ENCODE measurements around the gene MED16.

DNA sequence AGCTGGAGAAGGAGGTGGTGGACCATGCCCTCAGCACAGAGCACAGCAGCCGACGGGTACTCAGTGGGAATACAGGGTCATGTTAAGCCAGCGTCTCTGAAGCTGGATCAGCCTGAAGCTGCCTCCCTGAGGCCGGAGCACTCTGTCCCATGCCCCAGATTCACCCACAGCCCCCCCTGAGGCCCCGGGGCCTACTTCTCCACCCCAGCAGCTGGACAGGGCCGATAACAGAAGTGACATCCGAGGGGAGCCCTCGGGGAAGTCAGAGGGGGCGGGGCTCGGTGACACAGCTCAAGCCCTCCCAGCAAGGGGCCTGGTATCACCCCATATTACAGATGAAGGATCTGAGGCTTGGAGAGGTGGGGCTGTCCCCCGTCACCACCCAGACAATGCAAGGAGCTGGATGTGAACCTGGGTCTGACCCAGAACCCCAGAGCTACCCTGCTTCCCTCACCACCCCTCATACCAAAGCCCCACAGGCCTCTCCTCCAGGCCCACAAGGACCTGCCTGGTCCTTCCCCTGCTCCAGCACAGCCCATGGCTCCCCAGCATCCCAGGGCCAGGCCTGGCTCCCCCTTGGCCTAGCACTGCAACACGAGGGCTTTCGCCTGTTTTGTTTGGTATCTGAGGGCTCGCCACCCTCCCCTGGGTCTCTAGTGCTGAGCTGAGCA lies 14.3 kb upstream of the MED16 start:
- TF ChIP-seq, protein P1, sequence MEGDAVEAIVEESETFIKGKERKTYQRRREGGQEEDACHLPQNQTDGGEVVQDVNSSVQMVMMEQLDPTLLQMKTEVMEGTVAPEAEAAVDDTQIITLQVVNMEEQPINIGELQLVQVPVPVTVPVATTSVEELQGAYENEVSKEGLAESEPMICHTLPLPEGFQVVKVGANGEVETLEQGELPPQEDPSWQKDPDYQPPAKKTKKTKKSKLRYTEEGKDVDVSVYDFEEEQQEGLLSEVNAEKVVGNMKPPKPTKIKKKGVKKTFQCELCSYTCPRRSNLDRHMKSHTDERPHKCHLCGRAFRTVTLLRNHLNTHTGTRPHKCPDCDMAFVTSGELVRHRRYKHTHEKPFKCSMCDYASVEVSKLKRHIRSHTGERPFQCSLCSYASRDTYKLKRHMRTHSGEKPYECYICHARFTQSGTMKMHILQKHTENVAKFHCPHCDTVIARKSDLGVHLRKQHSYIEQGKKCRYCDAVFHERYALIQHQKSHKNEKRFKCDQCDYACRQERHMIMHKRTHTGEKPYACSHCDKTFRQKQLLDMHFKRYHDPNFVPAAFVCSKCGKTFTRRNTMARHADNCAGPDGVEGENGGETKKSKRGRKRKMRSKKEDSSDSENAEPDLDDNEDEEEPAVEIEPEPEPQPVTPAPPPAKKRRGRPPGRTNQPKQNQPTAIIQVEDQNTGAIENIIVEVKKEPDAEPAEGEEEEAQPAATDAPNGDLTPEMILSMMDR (IDR thresholded peaks at IDR 0.05 in 8 of 11, conservative IDR thresholded peaks at IDR 0.05 in 3 of 11): no peak
- no peak for TF ChIP-seq POLR2A (IDR thresholded peaks at IDR 0.05)
